CD14-positive monocyte (primary cell): ENCODE measurements around the gene MYOD1. TPM values are rescaled to one million over a fixed set of nuclear protein-coding genes. Genes with fewer than 3 reads are reported as not detected.

Source experiments
- DNase-seq, 3 donors: peaks; one replicate each; pipeline ENCODE4 v3.0.0-alpha.2; 2011 to 2022
- H2AFZ ChIP-seq: 2 replicates; pipeline ENCODE4 v1.6.0; 2012; ENCODE audit warnings: mild to moderate bottlenecking, low read depth, low read length, inconsistent platforms; ENCODE audit not compliant: insufficient read depth, poor library complexity, severe bottlenecking
- H3K27ac ChIP-seq, 2 donors: 1 replicate in 1 of 2; 2 replicates in 1 of 2; pipeline ENCODE4 v1.5.1; 2012 to 2013; ENCODE audit warnings: low read length in 2 of 2, control low read depth in 1 of 2, inconsistent platforms in 1 of 2, low read depth in 1 of 2, mild to moderate bottlenecking in 1 of 2
- H3K27me3 ChIP-seq, 2 donors: one replicate each; pipeline versions ENCODE4 v1.6.0 to v1.6.1; 2011 to 2013; ENCODE audit warnings: low read length in 2 of 2; ENCODE audit not compliant: control insufficient read depth in 2 of 2, insufficient read depth in 2 of 2
- H3K36me3 ChIP-seq, 2 donors: replicated peaks in 1 of 2; 1 replicate in 1 of 2; 2 replicates in 1 of 2; pipeline versions ENCODE4 v1.5.1 to v1.6.1; 2012 to 2013; ENCODE audit warnings: low read length in 2 of 2, control low read depth in 1 of 2, inconsistent platforms in 1 of 2, mild to moderate bottlenecking in 1 of 2; ENCODE audit not compliant: insufficient read depth in 2 of 2, control insufficient read depth in 1 of 2
- H3K4me1 ChIP-seq, 2 donors: 1 replicate in 1 of 2; 2 replicates in 1 of 2; pipeline versions ENCODE4 v1.5.1 to v1.6.1; 2012 to 2013; ENCODE audit warnings: low read length in 2 of 2, control low read depth in 1 of 2, inconsistent platforms in 1 of 2, mild to moderate bottlenecking in 1 of 2, moderate library complexity in 1 of 2; ENCODE audit not compliant: insufficient read depth in 2 of 2, control insufficient read depth in 1 of 2
- H3K4me2 ChIP-seq: replicated peaks from 2 replicates; pipeline ENCODE3; 2012; ENCODE audit warnings: low read length, moderate library complexity, mild to moderate bottlenecking; ENCODE audit not compliant: poor library complexity, severe bottlenecking; ENCODE audit errors: extremely low read depth
- H3K4me3 ChIP-seq, 3 experiments: fragments of 200-600 bp in 1 of 3; sonication (generic) in 1 of 3; replicated peaks in 1 of 3; 1 replicate in 2 of 3; 2 replicates in 1 of 3; pipeline ENCODE4 v1.5.1; 2011 to 2013; ENCODE audit warnings: low read length in 3 of 3, mild to moderate bottlenecking in 3 of 3, control low read depth in 2 of 3, low read depth in 2 of 3, inconsistent platforms in 1 of 3, moderate library complexity in 1 of 3
- H3K79me2 ChIP-seq: 2 replicates; pipeline ENCODE4 v1.6.0; 2012; ENCODE audit warnings: mild to moderate bottlenecking, control low read depth, inconsistent platforms, low read length, moderate library complexity; ENCODE audit not compliant: insufficient read depth
- H3K9ac ChIP-seq: 2 replicates; pipeline ENCODE4 v1.6.0; 2017; ENCODE audit warnings: low read length, mild to moderate bottlenecking; ENCODE audit not compliant: insufficient read depth, poor library complexity, severe bottlenecking
- H3K9me3 ChIP-seq, 2 donors: replicated peaks in 1 of 2; 1 replicate in 1 of 2; 2 replicates in 1 of 2; pipeline versions ENCODE4 v1.5.1 to v1.6.1; 2012 to 2013; ENCODE audit warnings: low read length in 2 of 2, control low read depth in 1 of 2; ENCODE audit not compliant: control insufficient read depth in 1 of 2, insufficient read depth in 1 of 2
- H4K20me1 ChIP-seq: 2 replicates; pipeline ENCODE4 v1.6.0; 2012; ENCODE audit warnings: mild to moderate bottlenecking, low read length, control low read depth, moderate library complexity; ENCODE audit not compliant: insufficient read depth
- H3K27ac Mint-ChIP-seq, 7 donors: one replicate each; pipeline ENCODE4 v1.8.0; 2020; ENCODE audit warnings: mild to moderate bottlenecking in 7 of 7, mixed read lengths in 7 of 7, moderate library complexity in 6 of 7, inconsistent platforms in 2 of 7
- H3K27me3 Mint-ChIP-seq, 3 donors: one replicate each; pipeline ENCODE4 v1.8.0; 2021 to 2022; ENCODE audit warnings: low read depth in 3 of 3, mild to moderate bottlenecking in 3 of 3, mixed read lengths in 3 of 3, moderate library complexity in 3 of 3, inconsistent platforms in 1 of 3
- H3K36me3 Mint-ChIP-seq, 2 donors: one replicate each; pipeline ENCODE4 v1.8.0; 2020; ENCODE audit warnings: mixed read lengths in 2 of 2, inconsistent platforms in 1 of 2, mild to moderate bottlenecking in 1 of 2
- H3K4me1 Mint-ChIP-seq: one replicate; pipeline ENCODE4 v1.8.0; 2020; ENCODE audit warnings: mild to moderate bottlenecking, mixed read lengths
- H3K4me3 Mint-ChIP-seq, 2 donors: one replicate each; pipeline ENCODE4 v1.8.0; 2020; ENCODE audit warnings: mild to moderate bottlenecking in 2 of 2, mixed read lengths in 2 of 2, moderate library complexity in 1 of 2
- H3K9me3 Mint-ChIP-seq, 7 donors: one replicate each; pipeline ENCODE4 v1.8.0; 2020 to 2022; ENCODE audit warnings: mixed read lengths in 7 of 7, mild to moderate bottlenecking in 6 of 7, moderate library complexity in 6 of 7, inconsistent platforms in 2 of 7
- WGBS: methylation state at CpG from one replicate; pipeline ENCODE4 v1.1.5; 2013; ENCODE audit warnings: missing lambda C conversion rate; ENCODE audit not compliant: insufficient coverage; 5-methylcytosine and 5-hydroxymethylcytosine counted together
- intact Hi-C, 2 donors: fragments of 100-400 bp; cut with micrococcal nuclease; formaldehyde crosslinking; loops; one replicate each; pipeline versions ENCODE4 v1.15.0 to v1.15.1; 2023
- polyA plus RNA-seq, 3 donors: library from polyadenylated mRNA; depleted of rRNA in 1 of 3; unstranded in 2 of 3; stranded (reverse) in 1 of 3; fragments of 300-500 nt in 2 of 3; fragments of >200 nt in 1 of 3; fragmentation: Illumina TruSeq in 2 of 3; gene quantifications; 1 replicate in 2 of 3; 2 replicates in 1 of 3; pipeline ENCODE4 v1.2.3, GENCODE V29; 2012 to 2021
- TF ChIP-seq, protein P1 (sequence below): fragments of 200-600 bp; IDR thresholded peaks from one replicate; pipeline ENCODE4 v1.8.0; 2022; ENCODE audit warnings: antibody characterized with exemption, mild to moderate bottlenecking

Gene MYOD1
- polyA plus RNA-seq, 3 donors, result not detected

DNA sequence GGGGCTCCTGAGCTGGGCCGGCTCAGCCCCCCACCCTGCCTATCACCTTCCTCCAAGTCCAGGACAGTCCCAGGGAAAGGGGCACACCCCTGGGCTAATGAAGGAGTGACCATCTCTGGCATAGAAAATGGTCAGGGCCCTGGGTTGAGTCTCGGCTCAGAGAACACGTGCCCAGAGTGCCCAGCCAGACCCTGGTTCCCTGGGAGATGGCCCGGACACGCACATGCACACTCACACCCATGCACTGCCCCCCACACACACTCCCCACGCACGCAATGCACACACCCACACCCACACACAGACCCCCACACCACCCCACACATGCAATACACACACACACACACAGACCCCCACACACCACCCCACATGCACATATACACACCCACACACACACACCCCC, 43.9 kb downstream of the MYOD1 start:
- Mint-ChIP-seq H3K4me3 (no peak overlapping the region), H3K4me1 (no peaks in the 10 kb centered on the region), H3K36me3 (no peaks in the 10 kb centered on the region), H3K27me3 (peaks cover 0 to 2% (median 1%) of the 10 kb centered on the region in 3 donors), H3K9me3 (no peaks in the 10 kb centered on the region), H3K27ac (no peak overlapping the region)
- H3K9me3 ChIP-seq, result no peaks in the 10 kb centered on the region
- no peaks in the 10 kb centered on the region for H4K20me1 ChIP-seq
- H2AFZ ChIP-seq, result no peak overlapping the region
- WGBS, result 96% methylated on average over 4 of the region's 7 CpGs
- H3K79me2 ChIP-seq, result no peaks in the 10 kb centered on the region
- H3K27me3 ChIP-seq, result no peaks in the 10 kb centered on the region
- H3K4me3 ChIP-seq, result no peak overlapping the region
- H3K36me3 ChIP-seq, result no peaks in the 10 kb centered on the region
- no peak overlapping the region for H3K4me2 ChIP-seq
- H3K27ac ChIP-seq, result no peak overlapping the region
- TF ChIP-seq, protein P1, sequence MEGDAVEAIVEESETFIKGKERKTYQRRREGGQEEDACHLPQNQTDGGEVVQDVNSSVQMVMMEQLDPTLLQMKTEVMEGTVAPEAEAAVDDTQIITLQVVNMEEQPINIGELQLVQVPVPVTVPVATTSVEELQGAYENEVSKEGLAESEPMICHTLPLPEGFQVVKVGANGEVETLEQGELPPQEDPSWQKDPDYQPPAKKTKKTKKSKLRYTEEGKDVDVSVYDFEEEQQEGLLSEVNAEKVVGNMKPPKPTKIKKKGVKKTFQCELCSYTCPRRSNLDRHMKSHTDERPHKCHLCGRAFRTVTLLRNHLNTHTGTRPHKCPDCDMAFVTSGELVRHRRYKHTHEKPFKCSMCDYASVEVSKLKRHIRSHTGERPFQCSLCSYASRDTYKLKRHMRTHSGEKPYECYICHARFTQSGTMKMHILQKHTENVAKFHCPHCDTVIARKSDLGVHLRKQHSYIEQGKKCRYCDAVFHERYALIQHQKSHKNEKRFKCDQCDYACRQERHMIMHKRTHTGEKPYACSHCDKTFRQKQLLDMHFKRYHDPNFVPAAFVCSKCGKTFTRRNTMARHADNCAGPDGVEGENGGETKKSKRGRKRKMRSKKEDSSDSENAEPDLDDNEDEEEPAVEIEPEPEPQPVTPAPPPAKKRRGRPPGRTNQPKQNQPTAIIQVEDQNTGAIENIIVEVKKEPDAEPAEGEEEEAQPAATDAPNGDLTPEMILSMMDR, result no peak
- intact Hi-C loops, result no loop called here
- no peak for DNase-seq
- no peak overlapping the region for H3K9ac ChIP-seq
- no peaks in the 10 kb centered on the region for H3K4me1 ChIP-seq

DNA sequence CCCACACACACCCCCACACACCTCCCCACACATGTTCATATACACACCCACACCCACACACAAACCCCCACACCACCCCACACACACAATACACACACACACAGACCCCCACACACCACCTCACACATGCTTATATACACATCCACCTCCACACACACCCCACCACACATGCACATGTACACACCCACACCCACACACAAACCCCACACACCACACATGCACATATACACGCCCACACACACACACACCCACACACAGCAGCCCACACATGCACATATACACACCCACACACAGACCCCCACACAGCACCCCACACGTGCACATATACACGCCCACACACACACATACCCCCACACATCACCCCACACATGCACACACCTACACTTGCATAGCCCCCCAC, 44.3 kb downstream of the MYOD1 start:
- H3K4me3 Mint-ChIP-seq, result no peak overlapping the region
- no peaks in the 10 kb centered on the region for H3K9me3 ChIP-seq
- no peak for DNase-seq

More for the DNA sequence above, 44.3 kb downstream of the MYOD1 start:
- H3K4me1 Mint-ChIP-seq, result no peaks in the 10 kb centered on the region
- H3K36me3 Mint-ChIP-seq, result no peaks in the 10 kb centered on the region
- Histone ChIP-seq H3K27ac (no peak overlapping the region), H3K79me2 (no peaks in the 10 kb centered on the region), H3K9ac (no peak overlapping the region), H3K4me2 (no peak overlapping the region), H2AFZ (no peak overlapping the region), H3K4me1 (no peaks in the 10 kb centered on the region), H3K4me3 (no peak overlapping the region), H3K27me3 (no peaks in the 10 kb centered on the region), H3K36me3 (no peaks in the 10 kb centered on the region), H4K20me1 (no peaks in the 10 kb centered on the region)
- TF ChIP-seq, protein P1, result no peak
- H3K27me3 Mint-ChIP-seq, result peaks cover 0 to 3% (median 1%) of the 10 kb centered on the region in 3 donors
- no peak overlapping the region for H3K27ac Mint-ChIP-seq
- H3K9me3 Mint-ChIP-seq, result no peaks in the 10 kb centered on the region
- 62% methylated on average over 3 of the region's 3 CpGs for WGBS
- intact Hi-C loops, result no loop called here
